SK-N-MC (cell line): ENCODE data around the gene SF3B6.

Source experiments
- DNase-seq: peaks from one replicate; pipeline ENCODE4 v3.0.0-alpha.2; 2011; ENCODE audit warnings: low read depth, low spot score
- H3K27ac ChIP-seq: fragments of 200-600 bp; sonication (generic); 2 replicates; pipeline ENCODE4 v1.5.1; 2016; ENCODE audit warnings: mixed run types
- H3K36me3 ChIP-seq: fragments of 200-600 bp; sonication (generic); 2 replicates; pipeline ENCODE4 v1.6.1; 2017; ENCODE audit warnings: antibody characterized with exemption, low read length, mixed read lengths; ENCODE audit not compliant: insufficient read depth
- H3K4me3 ChIP-seq: fragments of 200-600 bp; sonication (generic); 2 replicates; pipeline ENCODE4 v1.5.1; 2016
- H3K9ac ChIP-seq: fragments of 200-600 bp; sonication (generic); 2 replicates; pipeline ENCODE4 v1.8.0; 2017; ENCODE audit warnings: mixed run types, mixed read lengths; ENCODE audit not compliant: insufficient read length
- H3K9me3 ChIP-seq: fragments of 200-600 bp; sonication (generic); 2 replicates; pipeline ENCODE4 v1.6.1; 2017; ENCODE audit warnings: low read depth, mild to moderate bottlenecking, antibody characterized with exemption, low read length, moderate library complexity, mixed read lengths
- EZH2 ChIP-seq: fragments of 200-600 bp; sonication (generic); IDR thresholded peaks from one replicate; pipeline ENCODE4 v1.6.1; 2017; ENCODE audit warnings: antibody characterized with exemption
- FOXP2 ChIP-seq: optimal IDR thresholded peaks from 2 replicates; pipeline ENCODE3; 2011; ENCODE audit warnings: mild to moderate bottlenecking, moderate library complexity; ENCODE audit not compliant: insufficient read depth; ENCODE audit errors: extremely low read length, control extremely low read depth
- POLR2AphosphoS5 ChIP-seq: IDR thresholded peaks from 2 replicates; pipeline ENCODE4 v1.6.1; 2012; ENCODE audit warnings: mild to moderate bottlenecking, low read depth, low read length, borderline replicate concordance

Gene SF3B6

GRCh38 chr2:24020244-24020643 lies 55.9 kb downstream of the SF3B6 start:
- TF ChIP-seq EZH2 (no peak), POLR2AphosphoS5 (no peak), FOXP2 (no peak)

DNA sequence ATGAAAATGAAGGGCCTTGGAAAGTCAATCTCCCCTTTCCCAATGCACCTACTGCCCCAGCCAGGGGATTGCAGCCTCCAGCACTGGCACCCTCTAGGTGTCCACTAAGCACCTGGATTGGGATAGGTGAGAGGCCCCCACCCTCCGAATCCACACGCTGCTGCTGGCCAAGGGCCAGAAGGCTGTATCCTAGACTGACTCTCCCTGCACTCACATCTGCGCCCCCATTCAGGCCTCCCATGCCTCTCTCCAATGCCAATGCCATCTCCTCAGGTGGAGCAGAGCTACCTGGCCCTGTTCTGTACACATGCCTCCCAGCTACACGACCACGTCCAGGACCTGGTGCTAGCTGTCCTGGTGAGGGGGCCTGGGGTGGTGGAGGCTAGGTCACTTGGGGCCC lies 56.4 kb downstream of the SF3B6 start:
- TF ChIP-seq FOXP2: no peak
- TF ChIP-seq POLR2AphosphoS5: no peak
- TF ChIP-seq EZH2: no peak
- no peak for DNase-seq
- H3K4me3 ChIP-seq: no peak overlapping the region
- no peaks in the 10 kb centered on the region; the same call in 1 of the 2 replicates for H3K36me3 ChIP-seq
- H3K9me3 ChIP-seq: no peaks in the 10 kb centered on the region
- H3K9ac ChIP-seq: no peak overlapping the region
- no peak overlapping the region for H3K27ac ChIP-seq

More at GRCh38 chr2:24020244-24020643, 55.9 kb downstream of the SF3B6 start:
- no peak overlapping the region for H3K27ac ChIP-seq
- DNase-seq: no peak
- no peaks in the 10 kb centered on the region; the same call in 1 of the 2 replicates for H3K36me3 ChIP-seq
- no peak overlapping the region for H3K9ac ChIP-seq
- no peak overlapping the region for H3K4me3 ChIP-seq
- no peaks in the 10 kb centered on the region for H3K9me3 ChIP-seq

- H3K27ac ChIP-seq: no peak overlapping the region
Measured at GRCh38 chr2:24018241-24018640, 57.9 kb downstream of the SF3B6 start.

GRCh38 chr2:24017711-24018110 lies 58.4 kb downstream of the SF3B6 start:
- no peak for DNase-seq
- no peak overlapping the region for H3K27ac ChIP-seq
- H3K36me3 ChIP-seq: no peaks in the 10 kb centered on the region
- H3K4me3 ChIP-seq: no peak overlapping the region
- no peak overlapping the region for H3K9ac ChIP-seq
- H3K9me3 ChIP-seq: no peaks in the 10 kb centered on the region
- TF ChIP-seq POLR2AphosphoS5 (no peak), EZH2 (no peak), FOXP2 (no peak)

More at GRCh38 chr2:24018241-24018640, 57.9 kb downstream of the SF3B6 start:
- no peaks in the 10 kb centered on the region; the same call in 1 of the 2 replicates for H3K36me3 ChIP-seq
- TF ChIP-seq POLR2AphosphoS5 (no peak), EZH2 (no peak), FOXP2 (no peak)
- H3K9me3 ChIP-seq: no peaks in the 10 kb centered on the region
- no peak for DNase-seq
- no peak overlapping the region for H3K4me3 ChIP-seq
- H3K9ac ChIP-seq: no peak overlapping the region
